ENCODE results near the gene ADCY10. TPM values are rescaled to one million over a fixed set of nuclear protein-coding genes. Genes with fewer than 3 reads are reported as not detected.
"Not testable (repeated sequence)": the region's sequence is repeated elsewhere in the genome, so short reads cannot be mapped to it uniquely, and the experiment has no call there.

Gene ADCY10
- total RNA-seq, 6 experiments from 2014 or later, result 0.43 to 5.8 (median 1.5) TPM

GRCh38 chr1:167893798-167894197 lies 20.1 kb downstream of the ADCY10 start:
- no peak for TF ChIP-seq POLR2A (IDR thresholded peaks at IDR 0.05)
- TF ChIP-seq CTCF (IDR thresholded peaks at IDR 0.05), result no peak
- ATAC-seq (no peak), DNase-seq (no peak)
- intact Hi-C loops (cut with DNase I), result no loop called here
- no peaks in the 10 kb centered on the region for H3K36me3 ChIP-seq
- WGBS (ENCODE audit: insufficient coverage, low coverage, low lambda C conversion rate, missing lambda C conversion rate), result 90% methylated on average over 2 of the region's 2 CpGs
- no peak overlapping the region for H3K4me3 ChIP-seq
- H3K27ac ChIP-seq, result no peak overlapping the region
- H3K4me1 ChIP-seq, result peaks cover 0 to 7% (median 2%) of the 10 kb centered on the region in 4 donors
- H3K27me3 ChIP-seq, result no peaks in the 10 kb centered on the region
- H3K9me3 ChIP-seq, result no peaks in the 10 kb centered on the region

- Histone ChIP-seq H3K4me3 (no peak overlapping the region), H3K27ac (no peak overlapping the region), H3K36me3 (no peaks in the 10 kb centered on the region), H3K4me1 (no peaks in the 10 kb centered on the region), H3K27me3 (no peaks in the 10 kb centered on the region), H3K9me3 (no peaks in the 10 kb centered on the region)
- intact Hi-C loops (cut with DNase I), result no loop called here
- no peak for DNase-seq
- ATAC-seq, result no peak
- no peak for TF ChIP-seq POLR2A (IDR thresholded peaks at IDR 0.05)
- no peak for TF ChIP-seq CTCF (IDR thresholded peaks at IDR 0.05)
Measured at GRCh38 chr1:167890400-167890799, 23.5 kb downstream of the ADCY10 start.

GRCh38 chr1:167887187-167887586 lies 26.7 kb downstream of the ADCY10 start:
- DNase-seq; intact Hi-C loops (cut with DNase I); H3K36me3 ChIP-seq; H3K9me3 ChIP-seq; H3K27me3 ChIP-seq; H3K27ac ChIP-seq; H3K4me3 ChIP-seq; H3K4me1 ChIP-seq; ATAC-seq: not testable (repeated sequence)
- 85% methylated on average over 2 of the region's 2 CpGs for WGBS (ENCODE audit: insufficient coverage, low coverage, low lambda C conversion rate, missing lambda C conversion rate)

GRCh38 chr1:167882376-167882775 lies 31.6 kb downstream of the ADCY10 start:
- ATAC-seq, result no peak

GRCh38 chr1:167881786-167882185 lies 32.1 kb downstream of the ADCY10 start:
- WGBS (ENCODE audit: insufficient coverage, low coverage, low lambda C conversion rate, missing lambda C conversion rate), result 90% methylated on average over 3 of the region's 3 CpGs
- H3K4me1 ChIP-seq, result no peaks in the 10 kb centered on the region
- no peaks in the 10 kb centered on the region for H3K27me3 ChIP-seq
- peaks cover 0 to 17% (median 0%) of the 10 kb centered on the region in 4 donors for H3K36me3 ChIP-seq
- H3K4me3 ChIP-seq, result no peak overlapping the region
- intact Hi-C loops (cut with DNase I), result no loop called here
- H3K9me3 ChIP-seq, result no peaks in the 10 kb centered on the region
- ATAC-seq, result no peak
- no peak overlapping the region for H3K27ac ChIP-seq
- no peak for DNase-seq
- no peak for TF ChIP-seq CTCF (IDR thresholded peaks at IDR 0.05)
- no peak for TF ChIP-seq POLR2A (IDR thresholded peaks at IDR 0.05)

More at GRCh38 chr1:167882376-167882775, 31.6 kb downstream of the ADCY10 start:
- Histone ChIP-seq H3K4me1 (no peaks in the 10 kb centered on the region), H3K9me3 (no peaks in the 10 kb centered on the region), H3K36me3 (peaks cover 0 to 17% (median 0%) of the 10 kb centered on the region in 4 donors), H3K27me3 (no peaks in the 10 kb centered on the region), H3K27ac (no peak overlapping the region), H3K4me3 (no peak overlapping the region)
- no peak for TF ChIP-seq CTCF (IDR thresholded peaks at IDR 0.05)
- no peak for TF ChIP-seq POLR2A (IDR thresholded peaks at IDR 0.05)
- DNase-seq, result no peak
- 100% methylated on average over 7 of the region's 8 CpGs for WGBS (ENCODE audit: insufficient coverage, low coverage, low lambda C conversion rate, missing lambda C conversion rate)
- intact Hi-C loops (cut with DNase I), result no loop called here

All from right lobe of liver (tissue), 6 donors.